WTC11 (cell line): ENCODE data around the gene SGIP1.

ENCODE experiments used
- CBFB ChIP-seq: sonication (generic); formaldehyde crosslinking; IDR thresholded peaks from 2 replicates; pipeline ENCODE4 v1.8.1; 2022; ENCODE audit warnings: mild to moderate bottlenecking, low read depth, missing genetic modification reagents
- CREB1 ChIP-seq: sonication (generic); formaldehyde crosslinking; IDR thresholded peaks from 2 replicates; pipeline ENCODE4 v1.8.0; 2023; ENCODE audit warnings: mild to moderate bottlenecking, missing genetic modification reagents
- ETV6 ChIP-seq: sonication (generic); formaldehyde crosslinking; IDR thresholded peaks from 2 replicates; pipeline ENCODE4 v1.8.1; 2022; ENCODE audit warnings: mild to moderate bottlenecking, missing genetic modification reagents
- SP1 ChIP-seq: sonication (generic); formaldehyde crosslinking; conservative IDR thresholded peaks from 2 replicates; pipeline ENCODE4 v1.8.1; 2022; ENCODE audit warnings: missing genetic modification reagents
- TCF7 ChIP-seq: sonication (generic); formaldehyde crosslinking; IDR thresholded peaks from 2 replicates; pipeline ENCODE4 v1.8.0; 2022; ENCODE audit warnings: mild to moderate bottlenecking, low read depth, missing genetic modification reagents, moderate library complexity
- ZBTB21 ChIP-seq: sonication (generic); formaldehyde crosslinking; IDR thresholded peaks from 2 replicates; pipeline ENCODE4 v1.8.1; 2023; ENCODE audit warnings: mild to moderate bottlenecking, missing genetic modification reagents, borderline replicate concordance
- ZNF263 ChIP-seq: sonication (generic); formaldehyde crosslinking; IDR thresholded peaks from 2 replicates; pipeline ENCODE4 v1.8.1; 2022; ENCODE audit warnings: low read depth, mild to moderate bottlenecking, moderate library complexity, missing genetic modification reagents
- ZNF317 ChIP-seq: sonication (generic); formaldehyde crosslinking; IDR thresholded peaks from 2 replicates; pipeline ENCODE4 v1.8.1; 2023; ENCODE audit warnings: low read depth, mild to moderate bottlenecking, moderate library complexity, missing genetic modification reagents, borderline replicate concordance
- TF ChIP-seq, protein P1 (sequence below): fragments of 200-600 bp; IDR thresholded peaks from 2 replicates; pipeline ENCODE4 v1.8.0; 2022; ENCODE audit warnings: antibody characterized with exemption
- TF ChIP-seq, protein P2 (sequence below): sonication (generic); formaldehyde crosslinking; IDR thresholded peaks from 2 replicates; pipeline ENCODE4 v1.8.0; 2022; ENCODE audit warnings: mild to moderate bottlenecking, missing genetic modification reagents
- TF ChIP-seq, protein P3 (sequence below): sonication (generic); formaldehyde crosslinking; conservative IDR thresholded peaks from 2 replicates; pipeline ENCODE4 v1.8.1; 2023; ENCODE audit warnings: mild to moderate bottlenecking, low read depth, missing genetic modification reagents, moderate library complexity
- TF ChIP-seq, protein P4 (sequence below): sonication (generic); formaldehyde crosslinking; IDR thresholded peaks from 2 replicates; pipeline ENCODE4 v1.8.0; 2023; ENCODE audit warnings: missing genetic modification reagents

DNA sequence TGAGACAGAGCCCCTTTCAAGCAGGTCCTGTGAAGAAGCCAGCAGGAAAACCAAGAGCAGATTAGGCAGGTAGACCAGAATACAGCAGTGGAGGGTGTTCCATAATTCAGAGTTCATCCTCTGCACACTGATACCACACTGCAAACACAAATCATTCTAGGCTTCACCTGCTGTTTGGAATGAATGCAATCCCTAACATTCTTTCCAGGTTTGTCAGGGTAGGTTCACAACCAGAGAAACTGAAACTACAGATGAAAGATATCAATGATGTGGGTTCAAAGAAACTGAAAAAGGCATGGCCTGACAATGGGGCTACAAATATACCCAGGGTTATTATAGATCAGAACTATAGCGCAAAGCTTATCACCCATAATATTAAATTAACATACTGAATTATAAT is 8.9 kb upstream of the SGIP1 start:
- no peak for TF ChIP-seq CREB1
- no peak for TF ChIP-seq SP1 (CRISPR knock-in tag)
- TF ChIP-seq, protein P1, sequence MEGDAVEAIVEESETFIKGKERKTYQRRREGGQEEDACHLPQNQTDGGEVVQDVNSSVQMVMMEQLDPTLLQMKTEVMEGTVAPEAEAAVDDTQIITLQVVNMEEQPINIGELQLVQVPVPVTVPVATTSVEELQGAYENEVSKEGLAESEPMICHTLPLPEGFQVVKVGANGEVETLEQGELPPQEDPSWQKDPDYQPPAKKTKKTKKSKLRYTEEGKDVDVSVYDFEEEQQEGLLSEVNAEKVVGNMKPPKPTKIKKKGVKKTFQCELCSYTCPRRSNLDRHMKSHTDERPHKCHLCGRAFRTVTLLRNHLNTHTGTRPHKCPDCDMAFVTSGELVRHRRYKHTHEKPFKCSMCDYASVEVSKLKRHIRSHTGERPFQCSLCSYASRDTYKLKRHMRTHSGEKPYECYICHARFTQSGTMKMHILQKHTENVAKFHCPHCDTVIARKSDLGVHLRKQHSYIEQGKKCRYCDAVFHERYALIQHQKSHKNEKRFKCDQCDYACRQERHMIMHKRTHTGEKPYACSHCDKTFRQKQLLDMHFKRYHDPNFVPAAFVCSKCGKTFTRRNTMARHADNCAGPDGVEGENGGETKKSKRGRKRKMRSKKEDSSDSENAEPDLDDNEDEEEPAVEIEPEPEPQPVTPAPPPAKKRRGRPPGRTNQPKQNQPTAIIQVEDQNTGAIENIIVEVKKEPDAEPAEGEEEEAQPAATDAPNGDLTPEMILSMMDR, result no peak
- no peak for TF ChIP-seq CBFB (CRISPR knock-in tag)
- TF ChIP-seq, protein P2, sequence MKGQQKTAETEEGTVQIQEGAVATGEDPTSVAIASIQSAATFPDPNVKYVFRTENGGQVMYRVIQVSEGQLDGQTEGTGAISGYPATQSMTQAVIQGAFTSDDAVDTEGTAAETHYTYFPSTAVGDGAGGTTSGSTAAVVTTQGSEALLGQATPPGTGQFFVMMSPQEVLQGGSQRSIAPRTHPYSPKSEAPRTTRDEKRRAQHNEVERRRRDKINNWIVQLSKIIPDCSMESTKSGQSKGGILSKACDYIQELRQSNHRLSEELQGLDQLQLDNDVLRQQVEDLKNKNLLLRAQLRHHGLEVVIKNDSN (CRISPR knock-in tag), result no peak
- no peak for TF ChIP-seq ZNF263 (CRISPR knock-in tag)
- TF ChIP-seq ETV6, result no peak
- TF ChIP-seq, protein P3, sequence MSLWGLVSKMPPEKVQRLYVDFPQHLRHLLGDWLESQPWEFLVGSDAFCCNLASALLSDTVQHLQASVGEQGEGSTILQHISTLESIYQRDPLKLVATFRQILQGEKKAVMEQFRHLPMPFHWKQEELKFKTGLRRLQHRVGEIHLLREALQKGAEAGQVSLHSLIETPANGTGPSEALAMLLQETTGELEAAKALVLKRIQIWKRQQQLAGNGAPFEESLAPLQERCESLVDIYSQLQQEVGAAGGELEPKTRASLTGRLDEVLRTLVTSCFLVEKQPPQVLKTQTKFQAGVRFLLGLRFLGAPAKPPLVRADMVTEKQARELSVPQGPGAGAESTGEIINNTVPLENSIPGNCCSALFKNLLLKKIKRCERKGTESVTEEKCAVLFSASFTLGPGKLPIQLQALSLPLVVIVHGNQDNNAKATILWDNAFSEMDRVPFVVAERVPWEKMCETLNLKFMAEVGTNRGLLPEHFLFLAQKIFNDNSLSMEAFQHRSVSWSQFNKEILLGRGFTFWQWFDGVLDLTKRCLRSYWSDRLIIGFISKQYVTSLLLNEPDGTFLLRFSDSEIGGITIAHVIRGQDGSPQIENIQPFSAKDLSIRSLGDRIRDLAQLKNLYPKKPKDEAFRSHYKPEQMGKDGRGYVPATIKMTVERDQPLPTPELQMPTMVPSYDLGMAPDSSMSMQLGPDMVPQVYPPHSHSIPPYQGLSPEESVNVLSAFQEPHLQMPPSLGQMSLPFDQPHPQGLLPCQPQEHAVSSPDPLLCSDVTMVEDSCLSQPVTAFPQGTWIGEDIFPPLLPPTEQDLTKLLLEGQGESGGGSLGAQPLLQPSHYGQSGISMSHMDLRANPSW, result no peak
- TF ChIP-seq, protein P4, sequence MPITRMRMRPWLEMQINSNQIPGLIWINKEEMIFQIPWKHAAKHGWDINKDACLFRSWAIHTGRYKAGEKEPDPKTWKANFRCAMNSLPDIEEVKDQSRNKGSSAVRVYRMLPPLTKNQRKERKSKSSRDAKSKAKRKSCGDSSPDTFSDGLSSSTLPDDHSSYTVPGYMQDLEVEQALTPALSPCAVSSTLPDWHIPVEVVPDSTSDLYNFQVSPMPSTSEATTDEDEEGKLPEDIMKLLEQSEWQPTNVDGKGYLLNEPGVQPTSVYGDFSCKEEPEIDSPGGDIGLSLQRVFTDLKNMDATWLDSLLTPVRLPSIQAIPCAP (CRISPR knock-in tag), result no peak
- TF ChIP-seq ZNF317 (CRISPR knock-in tag), result no peak
- no peak for TF ChIP-seq TCF7 (CRISPR knock-in tag)
- TF ChIP-seq ZBTB21 (CRISPR knock-in tag), result no peak
